HUES48 (cell line): ENCODE measurements around the gene CACNA2D2.

Source experiments
- H3K27ac ChIP-seq: one replicate; pipeline ENCODE4 v1.7.0; 2013; ENCODE audit warnings: low read depth, low read length, inconsistent platforms
- H3K27me3 ChIP-seq: 2 replicates; pipeline ENCODE4 v1.6.1; 2013; ENCODE audit warnings: mild to moderate bottlenecking, low read length; ENCODE audit not compliant: control insufficient read depth, insufficient read depth
- H3K36me3 ChIP-seq: 2 replicates; pipeline ENCODE4 v1.6.1; 2013; ENCODE audit warnings: low read length; ENCODE audit not compliant: control insufficient read depth, insufficient read depth
- H3K4me1 ChIP-seq: 2 replicates; pipeline ENCODE4 v1.6.1; 2013; ENCODE audit warnings: mild to moderate bottlenecking, low read length; ENCODE audit not compliant: control insufficient read depth, insufficient read depth
- H3K4me3 ChIP-seq: 2 replicates; pipeline ENCODE4 v1.5.1; 2013; ENCODE audit warnings: mild to moderate bottlenecking, low read depth, low read length
- H3K9ac ChIP-seq: 2 replicates; pipeline ENCODE4 v1.6.1; 2013; ENCODE audit warnings: mild to moderate bottlenecking, low read depth, low read length, moderate library complexity
- H3K9me3 ChIP-seq: 2 replicates; pipeline ENCODE4 v1.6.1; 2013; ENCODE audit warnings: low read length; ENCODE audit not compliant: control insufficient read depth, insufficient read depth

CACNA2D2 gene

DNA sequence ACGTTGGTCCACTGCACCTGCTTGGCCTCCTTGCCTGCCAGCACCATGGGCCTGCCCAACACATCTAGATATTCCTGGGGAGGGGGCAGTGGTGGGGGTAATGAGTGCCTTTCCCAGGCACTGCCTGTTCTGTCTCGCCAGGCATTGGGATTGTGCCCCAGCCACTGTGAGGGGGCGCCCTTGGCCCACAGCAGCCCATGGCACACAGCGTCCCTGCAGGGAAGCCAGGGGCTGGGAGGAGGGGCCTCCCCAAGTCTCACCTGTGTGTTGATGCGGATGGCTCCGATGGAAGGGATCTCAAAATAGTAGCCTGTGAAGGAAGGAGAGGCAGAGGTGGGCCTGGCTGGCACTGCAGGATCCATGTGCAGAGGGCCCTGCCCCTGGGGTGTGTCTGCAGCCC is 125.4 kb downstream of the CACNA2D2 start:
- peaks cover 2% of the 10 kb centered on the region; the same call in 1 of the 2 replicates for H3K4me1 ChIP-seq
- H3K9me3 ChIP-seq, result no peaks in the 10 kb centered on the region
- no peak overlapping the region for H3K27ac ChIP-seq

GRCh38 chr3:50375258-50375931 is 128.0 kb downstream of the CACNA2D2 start:
- peaks cover 9% of the 10 kb centered on the region; the same call in 1 of the 2 replicates for H3K4me1 ChIP-seq
- H3K36me3 ChIP-seq, result no peaks in the 10 kb centered on the region
- H3K27me3 ChIP-seq, result no peaks in the 10 kb centered on the region
- no peak overlapping the region for H3K4me3 ChIP-seq
- no peaks in the 10 kb centered on the region for H3K9me3 ChIP-seq
- no peak overlapping the region for H3K27ac ChIP-seq
- no peak overlapping the region for H3K9ac ChIP-seq

More for the DNA sequence above, 125.4 kb downstream of the CACNA2D2 start:
- no peak overlapping the region for H3K9ac ChIP-seq
- no peak overlapping the region for H3K4me3 ChIP-seq
- no peaks in the 10 kb centered on the region for H3K36me3 ChIP-seq
- no peaks in the 10 kb centered on the region for H3K27me3 ChIP-seq

GRCh38 chr3:50374363-50375257 is 128.8 kb downstream of the CACNA2D2 start:
- H3K9ac ChIP-seq, result no peak overlapping the region
- no peaks in the 10 kb centered on the region for H3K9me3 ChIP-seq
- no peak overlapping the region for H3K27ac ChIP-seq
- H3K4me3 ChIP-seq, result no peak overlapping the region
- H3K36me3 ChIP-seq, result no peaks in the 10 kb centered on the region
- no peaks in the 10 kb centered on the region for H3K27me3 ChIP-seq
- H3K4me1 ChIP-seq, result peaks cover 9% of the 10 kb centered on the region; the same call in 1 of the 2 replicates

- H3K27me3 ChIP-seq, result no peaks in the 10 kb centered on the region
Observed at GRCh38 chr3:50373146-50374051, 130.0 kb downstream of the CACNA2D2 start.

GRCh38 chr3:50372349-50372748 is 131.1 kb downstream of the CACNA2D2 start:
- Histone ChIP-seq H3K9me3 (no peaks in the 10 kb centered on the region), H3K9ac (no peak overlapping the region), H3K27ac (no peak overlapping the region), H3K4me1 (peaks cover 9% of the 10 kb centered on the region; the same call in 1 of the 2 replicates), H3K27me3 (no peaks in the 10 kb centered on the region), H3K4me3 (no peak overlapping the region), H3K36me3 (no peaks in the 10 kb centered on the region)

More at GRCh38 chr3:50373146-50374051, 130.0 kb downstream of the CACNA2D2 start:
- H3K36me3 ChIP-seq, result no peaks in the 10 kb centered on the region
- H3K27ac ChIP-seq, result no peak overlapping the region
- peaks cover 9% of the 10 kb centered on the region; the same call in 1 of the 2 replicates for H3K4me1 ChIP-seq
- H3K9ac ChIP-seq, result no peak overlapping the region
- H3K9me3 ChIP-seq, result no peaks in the 10 kb centered on the region
- no peak overlapping the region for H3K4me3 ChIP-seq

DNA sequence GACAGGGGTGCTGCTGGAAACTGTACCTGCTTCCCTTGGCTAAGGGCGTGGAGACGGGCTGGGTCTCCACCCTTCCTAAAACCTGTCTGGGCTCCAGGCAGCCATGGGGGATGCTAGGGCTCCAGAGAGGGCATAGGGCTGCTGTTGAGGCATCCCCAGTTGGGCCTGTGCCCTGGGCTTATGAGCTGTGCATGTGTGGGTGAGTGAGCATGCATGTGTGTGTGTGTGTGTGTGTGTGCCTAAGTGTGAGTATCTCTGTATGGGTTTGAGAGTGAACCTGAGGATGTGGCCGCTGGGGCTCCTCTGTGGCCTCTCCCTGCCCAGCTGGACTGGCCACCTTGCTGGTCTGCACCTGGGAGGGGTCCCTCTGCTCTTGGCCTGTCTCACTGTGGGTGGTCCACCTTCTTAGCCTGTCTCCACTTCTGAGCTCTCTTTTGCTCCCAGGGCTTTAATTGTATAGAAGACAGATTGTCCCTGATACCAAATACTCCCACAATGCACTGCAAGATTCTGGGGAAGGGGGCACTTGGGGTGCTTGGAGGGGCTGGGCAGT is 132.2 kb downstream of the CACNA2D2 start:
- Histone ChIP-seq H3K9me3 (no peaks in the 10 kb centered on the region), H3K36me3 (no peaks in the 10 kb centered on the region), H3K27me3 (peaks cover 2% of the 10 kb centered on the region; the same call in 1 of the 2 replicates), H3K4me1 (peaks cover 9% of the 10 kb centered on the region; the same call in 1 of the 2 replicates), H3K27ac (no peak overlapping the region), H3K4me3 (no peak overlapping the region), H3K9ac (no peak overlapping the region)

DNA sequence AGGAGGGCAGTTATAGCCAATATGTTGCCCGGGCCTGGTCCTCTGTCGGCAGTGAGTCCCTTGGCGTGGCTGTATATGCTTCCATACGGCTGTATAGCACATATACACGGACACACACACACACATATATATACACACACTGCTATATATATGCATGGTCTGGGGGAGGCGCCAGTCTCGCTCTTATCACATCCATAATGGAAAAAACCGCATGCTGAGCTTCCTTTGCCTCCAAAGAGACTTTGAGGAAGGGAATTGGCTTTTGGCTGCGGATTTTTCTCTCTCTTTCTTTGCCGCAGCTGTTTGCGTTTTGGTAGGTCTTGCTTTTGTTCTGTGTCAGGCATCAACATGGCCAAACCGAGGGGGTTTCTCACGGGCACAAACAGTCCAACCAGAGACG is 132.8 kb downstream of the CACNA2D2 start:
- Histone ChIP-seq H3K27ac (no peak overlapping the region), H3K4me3 (no peak overlapping the region), H3K27me3 (peaks cover 7% of the 10 kb centered on the region; the same call in 1 of the 2 replicates), H3K9me3 (no peaks in the 10 kb centered on the region), H3K9ac (no peak overlapping the region), H3K36me3 (no peaks in the 10 kb centered on the region), H3K4me1 (peaks cover 12% of the 10 kb centered on the region; the same call in 1 of the 2 replicates)

DNA sequence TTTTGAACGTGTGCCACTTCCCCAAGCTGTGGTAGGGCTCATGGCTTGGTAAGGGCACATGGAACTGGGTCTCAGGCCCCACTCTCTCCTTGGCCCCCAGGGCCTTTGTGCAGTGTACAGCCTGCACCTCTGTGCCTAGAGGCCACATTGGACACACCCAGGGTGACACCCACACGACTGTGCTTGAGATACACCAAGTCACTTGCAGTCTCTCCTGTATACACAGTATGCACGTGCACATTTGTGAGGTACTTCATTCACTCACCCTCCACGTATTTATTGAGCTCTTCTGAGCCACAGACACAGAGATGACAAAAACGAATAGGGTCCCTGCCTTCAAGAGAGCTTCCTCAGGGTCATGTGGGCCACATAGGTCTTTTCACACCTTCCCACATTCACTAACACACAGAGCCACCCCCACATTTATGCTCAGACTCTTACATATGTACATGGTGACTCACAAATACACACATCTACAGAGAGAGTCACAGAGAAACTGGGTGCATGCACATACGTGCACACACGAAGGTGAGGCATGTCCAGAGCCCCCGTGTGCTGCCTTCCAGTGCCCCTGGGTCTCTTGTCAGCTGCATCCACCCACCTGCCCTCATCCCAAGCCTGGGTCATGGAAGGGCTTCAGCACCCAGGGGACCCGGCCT is 134.3 kb downstream of the CACNA2D2 start:
- Histone ChIP-seq H3K4me1 (peaks cover 14% of the 10 kb centered on the region; the same call in 1 of the 2 replicates), H3K36me3 (no peaks in the 10 kb centered on the region), H3K27ac (no peak overlapping the region)

DNA sequence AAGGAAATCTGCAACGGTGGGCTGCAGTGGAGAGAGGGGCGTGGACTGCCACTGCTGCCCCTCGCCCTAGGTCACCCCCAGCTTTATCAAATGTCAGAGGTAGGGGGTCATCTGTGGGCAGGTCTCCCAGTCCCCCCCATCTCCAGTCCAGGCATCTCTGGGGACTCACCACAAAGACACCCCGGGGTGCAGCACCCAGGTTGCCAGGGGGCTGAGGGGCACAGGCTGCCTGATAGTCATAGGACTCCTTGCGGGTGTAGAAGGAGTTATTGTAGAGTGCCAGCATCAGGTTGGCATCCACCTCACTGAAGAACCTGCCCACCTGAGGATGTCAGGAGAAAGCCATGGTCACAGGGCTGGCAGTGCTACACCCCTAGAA is 137.6 kb downstream of the CACNA2D2 start:
- Histone ChIP-seq H3K4me3 (peak overlapping the region; percentile 59), H3K4me1 (peaks cover 8% of the 10 kb centered on the region; the same call in 1 of the 2 replicates), H3K36me3 (no peaks in the 10 kb centered on the region), H3K9ac (peak overlapping the region; percentile 41; the same call in 1 of the 2 replicates), H3K27ac (no peak overlapping the region), H3K27me3 (peaks cover 16% of the 10 kb centered on the region), H3K9me3 (no peaks in the 10 kb centered on the region)

More for the DNA sequence above, 134.3 kb downstream of the CACNA2D2 start:
- H3K9me3 ChIP-seq, result no peaks in the 10 kb centered on the region
- no peak overlapping the region for H3K9ac ChIP-seq
- H3K27me3 ChIP-seq, result peaks cover 11% of the 10 kb centered on the region
- H3K4me3 ChIP-seq, result no peak overlapping the region
